Spleen (tissue), 11 donors: ENCODE measurements around the gene KHDRBS2. TPM values are rescaled to one million over a fixed set of nuclear protein-coding genes. Genes with fewer than 3 reads are reported as not detected.

ENCODE experiments used
- DNase-seq: peaks from one replicate; pipeline ENCODE4 v3.0.0-alpha.2; 2020
- H3K27ac ChIP-seq, 8 donors: fragments of 200-600 bp; sonication (generic) in 7 of 8; 1 replicate in 4 of 8; 2 replicates in 4 of 8; pipeline versions ENCODE4 v1.5.0 to v1.8.0; 2016 to 2021; ENCODE audit warnings: inconsistent platforms in 4 of 8, mild to moderate bottlenecking in 4 of 8, moderate library complexity in 1 of 8
- H3K27me3 ChIP-seq, 7 donors: fragments of 200-600 bp; sonication (generic) in 6 of 7; replicated peaks in 1 of 7; 1 replicate in 4 of 7; 2 replicates in 3 of 7; pipeline versions ENCODE4 v1.5.0 to v1.8.0; 2016 to 2021; ENCODE audit warnings: inconsistent platforms in 3 of 7, mild to moderate bottlenecking in 1 of 7
- H3K36me3 ChIP-seq, 6 donors: fragments of 200-600 bp; sonication (generic) in 5 of 6; 1 replicate in 4 of 6; 2 replicates in 2 of 6; pipeline versions ENCODE4 v1.5.0 to v1.8.0; 2016 to 2021; ENCODE audit warnings: inconsistent platforms in 2 of 6
- H3K4me1 ChIP-seq, 6 donors: fragments of 200-600 bp; sonication (generic) in 5 of 6; 1 replicate in 3 of 6; 2 replicates in 3 of 6; pipeline versions ENCODE4 v1.5.0 to v1.8.0; 2016 to 2021; ENCODE audit warnings: inconsistent platforms in 3 of 6
- H3K4me3 ChIP-seq, 8 donors: fragments of 200-600 bp; sonication (generic) in 7 of 8; 1 replicate in 4 of 8; 2 replicates in 4 of 8; pipeline versions ENCODE4 v1.5.0 to v1.8.0; 2016 to 2021; ENCODE audit warnings: inconsistent platforms in 4 of 8, mild to moderate bottlenecking in 4 of 8, moderate library complexity in 2 of 8
- H3K9me3 ChIP-seq, 8 donors: fragments of 200-600 bp; sonication (generic) in 7 of 8; 1 replicate in 4 of 8; 2 replicates in 4 of 8; pipeline versions ENCODE4 v1.5.0 to v1.8.0; 2016 to 2021; ENCODE audit warnings: inconsistent platforms in 4 of 8
- POLR2A ChIP-seq, 3 donors: fragments of 450-650 bp; IDR thresholded peaks; one replicate each; pipeline ENCODE4 v1.5.1; 2017; ENCODE audit warnings: antibody characterized with exemption in 3 of 3, mild to moderate bottlenecking in 1 of 3
- POLR2AphosphoS5 ChIP-seq, 3 donors: sonication (generic); formaldehyde crosslinking; IDR thresholded peaks; one replicate each; pipeline ENCODE4 v1.5.1; 2017; ENCODE audit warnings: antibody characterized with exemption in 3 of 3
- WGBS, 5 donors: extraction: QIAGEN DNeasy Blood & Tissue Kit in 3 of 5; methylation state at CpG; one replicate each; pipeline versions ENCODE4 v1.1.5 to v1.1.7; 2013 to 2018; 5-methylcytosine and 5-hydroxymethylcytosine counted together
- intact Hi-C: fragments of 100-400 bp; cut with DNase I; formaldehyde crosslinking; loops from one replicate; pipeline ENCODE4 v1.15.0; 2023; ENCODE audit warnings: low total_unique reads
- polyA plus RNA-seq, 3 donors: library from polyadenylated mRNA; stranded (reverse); fragments of 200-250 nt; gene quantifications; one replicate each; pipeline ENCODE4 v1.2.1, GENCODE V29; 2013
- total RNA-seq, 7 donors: library from RNA; depleted of rRNA in 3 of 7; stranded (reverse); fragments of >200 nt in 3 of 7; fragmentation: NEBNext Ultra II Directional in 4 of 7; extraction: Animal tissue kit (Norgen Biotek cat#: 25700) in 4 of 7; gene quantifications; one replicate each; pipeline versions ENCODE4 v1.1.0 to v1.2.1, GENCODE V29; 2016 to 2021
- TF ChIP-seq, protein P1 (sequence below), 11 experiments: fragments of 200-600 bp in 7 of 11; fragments of 450-650 bp in 4 of 11; sonication (generic) in 4 of 11; IDR thresholded peaks in 8 of 11; conservative IDR thresholded peaks in 3 of 11; 1 replicate in 7 of 11; 2 replicates in 4 of 11; pipeline versions ENCODE4 v1.4.0 to v1.8.0; 2016 to 2021; ENCODE audit warnings: antibody characterized with exemption in 11 of 11, inconsistent platforms in 4 of 11, mild to moderate bottlenecking in 1 of 11
- donor health status: healthy with polysubstance abuse.
- donor health status: DM: no; HTN: no; CAD: no; lungs with moderate emphysema.
- donor health status: DM: no; HTN: no; CAD: no.
- donor health status: Bipolar disorder and iron deficiency.
- donor health status: healthy.
- donor health status: DM: no; HTN: no; CAD: no.
- donor health status: DM: yes; HTN: yes; CAD: no.

KHDRBS2 gene
- total and polyA plus RNA-seq, 10 donors, result 1.0 to 11.7 (median 3.9) TPM

DNA sequence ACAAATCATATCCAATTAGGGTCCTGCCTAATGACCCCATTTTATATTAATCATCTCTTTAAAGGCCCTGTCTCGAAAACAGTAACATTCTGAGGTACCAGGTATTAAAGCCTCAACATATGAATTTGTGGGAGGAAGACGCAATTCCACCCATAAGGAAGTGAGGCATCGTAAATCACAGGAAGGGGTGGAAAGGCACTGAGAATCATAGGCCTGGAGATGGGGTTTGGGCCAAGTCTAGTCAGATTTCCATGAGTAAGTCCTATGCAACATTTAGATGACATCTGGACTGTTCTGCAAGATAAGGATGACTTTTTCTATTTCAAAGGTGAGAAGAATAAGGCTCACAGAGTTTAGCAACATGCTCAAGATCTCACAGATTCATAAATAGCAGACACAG lies 534.0 kb downstream of the KHDRBS2 start:
- Histone ChIP-seq H3K27me3 (no peaks in the 10 kb centered on the region), H3K9me3 (peaks cover 0 to 22% (median under 1%) of the 10 kb centered on the region in 8 donors), H3K36me3 (no peaks in the 10 kb centered on the region), H3K27ac (no peak overlapping the region), H3K4me3 (no peak overlapping the region), H3K4me1 (no peaks in the 10 kb centered on the region)
- intact Hi-C loops, result no loop called here
- WGBS, 5 donors, result 63 to 80% (median 70%) methylated on average over 3 of the region's 3 CpGs
- no peak for TF ChIP-seq POLR2AphosphoS5 (IDR thresholded peaks at IDR 0.05)
- TF ChIP-seq, protein P1, sequence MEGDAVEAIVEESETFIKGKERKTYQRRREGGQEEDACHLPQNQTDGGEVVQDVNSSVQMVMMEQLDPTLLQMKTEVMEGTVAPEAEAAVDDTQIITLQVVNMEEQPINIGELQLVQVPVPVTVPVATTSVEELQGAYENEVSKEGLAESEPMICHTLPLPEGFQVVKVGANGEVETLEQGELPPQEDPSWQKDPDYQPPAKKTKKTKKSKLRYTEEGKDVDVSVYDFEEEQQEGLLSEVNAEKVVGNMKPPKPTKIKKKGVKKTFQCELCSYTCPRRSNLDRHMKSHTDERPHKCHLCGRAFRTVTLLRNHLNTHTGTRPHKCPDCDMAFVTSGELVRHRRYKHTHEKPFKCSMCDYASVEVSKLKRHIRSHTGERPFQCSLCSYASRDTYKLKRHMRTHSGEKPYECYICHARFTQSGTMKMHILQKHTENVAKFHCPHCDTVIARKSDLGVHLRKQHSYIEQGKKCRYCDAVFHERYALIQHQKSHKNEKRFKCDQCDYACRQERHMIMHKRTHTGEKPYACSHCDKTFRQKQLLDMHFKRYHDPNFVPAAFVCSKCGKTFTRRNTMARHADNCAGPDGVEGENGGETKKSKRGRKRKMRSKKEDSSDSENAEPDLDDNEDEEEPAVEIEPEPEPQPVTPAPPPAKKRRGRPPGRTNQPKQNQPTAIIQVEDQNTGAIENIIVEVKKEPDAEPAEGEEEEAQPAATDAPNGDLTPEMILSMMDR (IDR thresholded peaks at IDR 0.05 in 8 of 11, conservative IDR thresholded peaks at IDR 0.05 in 3 of 11), result no peak
- no peak for TF ChIP-seq POLR2A (IDR thresholded peaks at IDR 0.05)
- no peak for DNase-seq

DNA sequence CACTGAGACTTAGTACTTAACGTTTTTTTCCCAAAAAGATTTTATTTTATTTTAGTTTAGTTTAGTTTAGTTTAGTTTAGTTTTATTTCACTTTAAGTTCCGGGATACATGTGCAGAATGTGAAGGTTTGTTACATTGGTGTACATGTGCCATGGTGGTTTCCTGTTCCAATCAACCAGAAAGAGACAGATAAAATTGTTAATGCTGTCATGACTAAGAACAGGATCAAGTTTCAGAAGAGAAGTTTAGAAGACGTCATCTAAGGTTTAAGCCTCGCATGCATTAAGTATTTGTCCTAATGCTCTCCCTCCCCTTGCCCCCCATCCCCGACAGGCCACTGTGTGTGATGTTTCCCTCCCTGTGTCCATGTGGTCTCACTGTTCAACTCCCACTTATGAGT lies 540.0 kb downstream of the KHDRBS2 start:
- H3K27me3 ChIP-seq, result no peaks in the 10 kb centered on the region
- H3K4me3 ChIP-seq, result no peak overlapping the region
- WGBS, 5 donors, result 74 to 84% (median 78%) methylated on average over 5 of the region's 5 CpGs
- H3K27ac ChIP-seq, result no peak overlapping the region
- H3K9me3 ChIP-seq, result peaks cover 0 to 19% (median 7%) of the 10 kb centered on the region in 8 donors
- TF ChIP-seq, protein P1 (IDR thresholded peaks at IDR 0.05 in 8 of 11, conservative IDR thresholded peaks at IDR 0.05 in 3 of 11), result no peak
- H3K36me3 ChIP-seq, result no peaks in the 10 kb centered on the region
- intact Hi-C loops, result no loop called here
- H3K4me1 ChIP-seq, result no peaks in the 10 kb centered on the region
- DNase-seq, result no peak

DNA sequence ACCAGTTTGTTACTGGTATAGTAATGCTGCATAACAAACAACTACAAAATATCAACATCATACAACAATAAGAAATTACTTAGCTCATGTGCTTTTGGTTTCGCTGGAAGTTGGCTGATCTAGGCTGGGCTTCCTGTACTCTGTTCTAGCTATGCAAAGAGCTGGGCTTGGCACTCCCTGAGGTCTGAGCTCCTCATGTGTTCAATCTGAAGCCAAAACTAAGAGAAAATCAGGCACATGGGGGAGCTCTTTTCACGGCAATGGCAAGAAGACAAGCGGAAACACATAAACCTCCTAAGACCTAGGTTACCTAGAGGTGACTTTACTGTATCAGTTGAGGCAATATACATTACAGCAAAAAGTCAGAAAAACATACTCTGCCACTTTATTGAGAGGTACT lies 574.2 kb downstream of the KHDRBS2 start:
- Histone ChIP-seq H3K36me3 (no peaks in the 10 kb centered on the region), H3K4me3 (no peak overlapping the region), H3K27ac (no peak overlapping the region), H3K9me3 (peaks cover 0 to 9% (median 0%) of the 10 kb centered on the region in 8 donors), H3K27me3 (no peaks in the 10 kb centered on the region), H3K4me1 (no peaks in the 10 kb centered on the region)
- intact Hi-C loops, result no loop called here
- 76 to 98% (median 90%) methylated on average over 3 of the region's 3 CpGs for WGBS, 5 donors
- TF ChIP-seq, protein P1 (IDR thresholded peaks at IDR 0.05 in 8 of 11, conservative IDR thresholded peaks at IDR 0.05 in 3 of 11), result no peak
- TF ChIP-seq POLR2A (IDR thresholded peaks at IDR 0.05), result no peak
- no peak for TF ChIP-seq POLR2AphosphoS5 (IDR thresholded peaks at IDR 0.05)
- DNase-seq, result no peak

DNA sequence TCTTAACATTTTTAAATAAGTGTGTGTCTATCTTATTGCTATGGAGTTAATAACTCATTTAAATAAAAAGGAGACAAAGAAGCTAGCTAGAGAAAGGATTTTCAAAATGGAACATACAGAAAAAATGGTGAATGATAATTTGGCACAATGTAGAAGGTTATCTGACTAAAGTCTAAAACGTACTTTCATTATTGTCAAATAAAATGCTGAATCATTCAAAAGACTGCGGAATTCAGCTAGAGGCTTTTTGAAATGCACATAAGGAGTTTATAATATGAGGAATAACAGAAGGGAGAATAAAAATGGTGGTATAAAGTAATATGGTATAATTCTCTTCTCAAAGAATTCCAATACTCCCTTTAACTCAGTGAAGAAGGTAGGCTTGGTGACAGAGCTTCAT lies 597.9 kb downstream of the KHDRBS2 start:
- peaks cover 0 to 5% (median 0%) of the 10 kb centered on the region in 8 donors for H3K9me3 ChIP-seq
- no peaks in the 10 kb centered on the region for H3K27me3 ChIP-seq
- no peaks in the 10 kb centered on the region for H3K4me1 ChIP-seq
- intact Hi-C loops, result no loop called here
- TF ChIP-seq POLR2A (IDR thresholded peaks at IDR 0.05) (no peak), POLR2AphosphoS5 (IDR thresholded peaks at IDR 0.05) (no peak)
- TF ChIP-seq, protein P1 (IDR thresholded peaks at IDR 0.05 in 8 of 11, conservative IDR thresholded peaks at IDR 0.05 in 3 of 11), result no peak
- H3K4me3 ChIP-seq, result no peak overlapping the region
- no peak for DNase-seq
- 79 to 91% (median 85%) methylated on average over 2 of the region's 2 CpGs for WGBS, 5 donors
- no peaks in the 10 kb centered on the region for H3K36me3 ChIP-seq
- no peak overlapping the region for H3K27ac ChIP-seq
